Activated T-cell treated with anti-CD3 and anti-CD28 coated beads for 4 hours (primary cell): Measurements from ENCODE around the gene DACH1.
"Not testable (repeated sequence)": the region's sequence is repeated elsewhere in the genome, so short reads cannot be mapped to it uniquely, and the experiment has no call there.

Experiments
- DNase-seq: peaks from one replicate; pipeline ENCODE4 v3.0.0-alpha.2; 2020

Gene DACH1

GRCh38 chr13:71867131-71867814 lies at the start of gene DACH1:
Gene DACH1 (minus strand): TSS chr13:71867204.
- no peak for DNase-seq

- DNase-seq, result no peak
Measured at GRCh38 chr13:71913717-71914116, 46.7 kb upstream of the DACH1 start.

GRCh38 chr13:71912524-71912923 lies 45.5 kb upstream of the DACH1 start:
- no peak for DNase-seq

GRCh38 chr13:71906448-71906847 lies 39.4 kb upstream of the DACH1 start:
- no peak for DNase-seq

GRCh38 chr13:71902676-71903075 lies 35.7 kb upstream of the DACH1 start:
- DNase-seq, result no peak

- not testable (repeated sequence) for DNase-seq
Measured at GRCh38 chr13:71893506-71893905, 26.5 kb upstream of the DACH1 start.

- DNase-seq, result no peak
Measured at GRCh38 chr13:71886880-71887279, 19.9 kb upstream of the DACH1 start.

- no peak for DNase-seq
Measured at GRCh38 chr13:71882120-71882519, 15.1 kb upstream of the DACH1 start.

- DNase-seq, result no peak
Measured at GRCh38 chr13:71880753-71881541, 13.9 kb upstream of the DACH1 start.

- DNase-seq, result no peak
Measured at GRCh38 chr13:71879808-71880344, 12.9 kb upstream of the DACH1 start.

GRCh38 chr13:71879129-71879535 lies 12.1 kb upstream of the DACH1 start:
- DNase-seq, result no peak

GRCh38 chr13:71877256-71877653 lies 10.3 kb upstream of the DACH1 start:
- no peak for DNase-seq

- no peak for DNase-seq
Measured at GRCh38 chr13:71876648-71877255, 9.7 kb upstream of the DACH1 start.

- no peak for DNase-seq
Measured at GRCh38 chr13:71875823-71876222, 8.8 kb upstream of the DACH1 start.

GRCh38 chr13:71874458-71874857 lies 7.5 kb upstream of the DACH1 start:
- DNase-seq, result no peak

GRCh38 chr13:71873418-71874247 lies 6.6 kb upstream of the DACH1 start:
- no peak for DNase-seq

GRCh38 chr13:71871844-71872243 lies 4.8 kb upstream of the DACH1 start:
- DNase-seq, result no peak

GRCh38 chr13:71871176-71871754 lies 4.3 kb upstream of the DACH1 start:
- no peak for DNase-seq

- no peak for DNase-seq
Measured at GRCh38 chr13:71870100-71870499, 3.1 kb upstream of the DACH1 start.

GRCh38 chr13:71869274-71869673 lies 2.3 kb upstream of the DACH1 start:
- DNase-seq, result no peak

GRCh38 chr13:71866335-71867130 lies 471 bp downstream of the DACH1 start:
- no peak for DNase-seq
